Stimulated activated CD8-positive, alpha-beta memory T cell treated with anti-CD3 and anti-CD28 coated beads, Interleukin-4, amount 100 ng/mL, for 4 hours (primary cell): ENCODE measurements around the gene DLX5.

Source experiments
- DNase-seq, 2 donors: peaks; one replicate each; pipeline ENCODE4 v3.0.0-alpha.2; 2020; ENCODE audit warnings: low read depth in 2 of 2, low spot score in 1 of 2

DLX5 gene

DNA sequence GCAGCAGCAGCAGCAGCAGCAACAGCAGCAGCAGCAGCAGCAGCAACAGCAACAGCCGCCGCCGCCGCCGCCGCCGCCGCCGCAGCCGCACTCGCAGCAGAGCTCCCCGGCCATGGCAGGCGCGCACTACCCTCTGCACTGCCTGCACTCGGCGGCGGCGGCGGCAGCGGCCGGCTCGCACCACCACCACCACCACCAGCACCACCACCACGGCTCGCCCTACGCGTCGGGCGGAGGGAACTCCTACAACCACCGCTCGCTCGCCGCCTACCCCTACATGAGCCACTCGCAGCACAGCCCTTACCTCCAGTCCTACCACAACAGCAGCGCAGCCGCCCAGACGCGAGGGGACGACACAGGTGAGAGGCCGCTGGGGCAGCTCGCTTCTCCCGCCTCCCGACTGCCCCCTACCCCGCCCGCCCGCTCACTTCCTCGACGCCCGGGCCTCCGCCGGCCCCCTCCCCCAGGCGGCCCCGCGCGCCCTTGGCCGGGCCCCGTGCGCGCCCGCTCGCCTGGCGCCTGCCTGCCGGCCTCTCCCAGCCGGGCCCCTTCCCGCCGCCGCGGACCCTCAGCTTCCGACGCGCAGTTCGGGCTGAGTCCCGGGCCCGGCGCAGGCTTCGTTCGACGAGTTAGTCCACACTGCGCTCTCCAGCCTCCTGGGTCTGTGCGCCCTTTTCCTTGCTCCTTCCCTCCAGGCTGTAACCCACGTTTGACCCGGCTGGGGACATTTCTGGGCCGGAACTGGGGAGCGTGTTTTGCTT, 18.4 kb downstream of the DLX5 start:
- DNase-seq, result no peak

DNA sequence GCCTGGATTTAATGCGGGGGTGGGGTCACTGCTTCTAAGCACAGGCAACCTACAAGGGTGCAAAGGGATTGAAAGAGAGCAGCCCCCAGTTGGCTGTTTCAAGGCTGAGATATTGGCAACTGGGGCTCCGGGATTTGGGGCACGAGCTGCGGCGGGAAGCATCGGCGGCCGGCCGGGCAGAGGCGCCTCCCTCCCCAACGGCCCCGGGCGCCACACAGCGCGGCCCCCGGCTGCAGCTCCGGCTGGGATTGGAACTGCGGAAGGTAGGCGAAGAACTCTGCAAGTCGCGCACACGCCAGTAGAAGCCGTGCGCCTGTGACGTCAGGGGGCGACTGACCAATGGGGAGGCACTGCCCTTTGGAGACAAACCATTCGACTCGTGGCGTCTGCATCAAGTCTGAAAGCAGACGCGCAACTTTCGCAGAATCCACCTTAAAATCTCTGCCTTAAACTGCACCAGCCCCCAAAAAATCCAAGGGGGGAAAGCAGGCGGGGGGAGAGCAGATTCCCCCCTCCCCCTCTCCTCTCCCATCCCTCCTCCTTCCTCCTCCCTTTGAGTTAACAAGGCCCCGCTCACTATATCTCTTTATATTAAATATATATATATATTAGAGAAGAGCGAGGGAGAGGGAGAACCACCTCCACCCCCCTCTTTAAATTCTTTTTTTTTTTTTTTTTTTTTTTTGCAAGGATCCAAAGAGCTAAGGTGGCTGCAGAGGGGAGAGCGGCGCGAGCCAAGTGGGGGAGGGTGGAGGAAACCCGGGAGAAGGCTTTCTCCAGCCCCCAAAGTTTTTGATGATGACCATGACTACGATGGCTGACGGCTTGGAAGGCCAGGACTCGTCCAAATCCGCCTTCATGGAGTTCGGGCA, 19.2 kb downstream of the DLX5 start, which contains the start of gene DLX6:
DLX6 (plus strand) TSS at position 371 of the 872 bp plus-strand sequence; CDS start at position 796, 425 bp downstream.
- DNase-seq, result no peak

DNA sequence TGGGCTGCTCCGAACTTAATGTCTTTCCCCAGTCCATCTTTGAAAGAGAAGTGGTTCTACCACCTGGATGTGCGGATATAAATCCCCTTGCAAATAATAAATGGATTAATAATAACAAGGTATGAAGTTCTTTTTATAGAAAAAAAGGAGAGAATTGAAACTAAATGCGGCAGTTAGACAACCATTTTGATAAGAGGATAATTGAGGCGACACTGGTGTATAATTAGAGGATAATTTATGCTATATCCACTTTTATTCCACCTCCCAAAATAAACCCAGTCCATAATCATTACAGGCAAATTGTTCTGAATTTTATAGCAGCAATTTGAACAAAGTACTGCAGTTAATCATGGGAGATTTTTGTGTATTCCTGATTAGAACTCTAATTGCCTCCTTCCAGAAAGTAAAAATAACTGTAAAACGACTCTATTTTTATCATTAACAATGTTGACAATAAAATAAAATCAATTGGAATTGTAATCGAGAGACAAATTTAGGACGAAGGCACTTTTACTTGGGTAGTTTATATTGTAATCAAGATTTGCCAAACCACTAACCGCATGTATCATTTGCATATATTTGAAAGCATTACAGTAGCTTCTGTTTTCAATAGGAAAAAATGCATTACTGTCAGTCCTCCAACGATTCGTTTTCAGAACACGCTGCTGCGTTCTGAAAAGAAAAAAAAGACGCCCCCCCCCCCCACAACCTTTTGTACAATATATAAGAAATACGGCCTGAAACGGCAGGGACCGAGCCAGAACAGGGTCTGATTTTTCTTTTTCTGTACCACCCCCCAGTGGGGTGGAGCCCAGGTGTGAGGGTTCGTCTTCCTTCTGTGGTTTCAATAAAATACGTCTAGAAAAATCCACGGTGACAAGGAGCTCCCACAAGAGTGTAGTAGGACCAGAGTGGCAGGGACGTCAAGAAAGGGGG, 20.1 kb downstream of the DLX5 start:
- DNase-seq, result no peak

DNA sequence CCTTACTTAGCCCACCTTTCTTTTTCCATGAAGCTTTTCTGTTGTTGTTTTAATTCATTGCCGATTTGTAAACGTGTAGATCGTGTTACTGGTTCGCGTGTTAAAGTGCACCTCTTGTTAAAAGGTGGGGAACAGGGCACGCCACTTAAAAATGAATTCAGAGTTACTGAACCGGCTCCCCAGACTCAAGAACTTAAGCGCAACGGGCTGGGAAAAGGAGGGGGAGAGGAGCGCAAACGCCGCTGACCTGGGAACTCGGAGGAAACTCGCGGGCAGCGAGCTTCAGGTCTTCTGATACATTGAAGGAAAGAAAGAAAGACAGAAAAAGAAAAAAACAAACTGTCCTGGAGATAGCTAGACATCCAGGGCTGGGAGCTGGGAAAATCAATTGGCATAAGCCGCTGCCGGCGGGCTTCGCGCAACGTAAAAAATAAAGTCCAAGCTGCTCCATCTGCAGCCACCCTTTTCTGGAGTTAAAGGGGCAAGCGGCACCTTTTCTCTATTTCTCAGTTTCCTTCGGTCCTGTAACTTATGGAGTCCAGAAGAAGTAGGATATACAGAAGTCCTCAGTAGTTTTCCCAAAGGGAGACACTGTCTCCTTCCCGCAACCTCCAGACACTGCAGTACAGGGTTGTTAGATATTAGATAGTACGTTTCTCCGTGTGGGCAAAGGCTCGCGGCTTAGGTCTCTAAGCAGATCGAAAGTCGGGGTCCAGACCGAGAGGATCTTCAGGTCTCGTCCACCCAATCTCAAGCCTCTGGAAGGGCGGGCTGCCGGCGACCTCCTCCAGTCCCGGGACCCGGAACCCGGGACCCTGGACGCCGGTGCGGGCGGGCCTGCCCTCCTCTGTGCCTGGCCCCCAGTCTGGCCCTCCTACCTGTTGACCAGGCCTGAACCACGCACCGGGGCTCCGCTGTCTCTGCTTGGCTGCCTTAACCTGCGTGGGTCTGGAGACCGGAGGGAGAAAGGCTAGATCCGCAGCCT, 21.1 kb downstream of the DLX5 start:
- no peak for DNase-seq

GRCh38 chr7:97002555-97003261, 21.9 kb downstream of the DLX5 start:
- DNase-seq, result no peak

GRCh38 chr7:97001656-97002554, 22.7 kb downstream of the DLX5 start:
- no peak for DNase-seq

GRCh38 chr7:97001221-97001620, 23.4 kb downstream of the DLX5 start:
- no peak for DNase-seq

GRCh38 chr7:96998744-96999143, 25.9 kb downstream of the DLX5 start:
- DNase-seq, result no peak

DNA sequence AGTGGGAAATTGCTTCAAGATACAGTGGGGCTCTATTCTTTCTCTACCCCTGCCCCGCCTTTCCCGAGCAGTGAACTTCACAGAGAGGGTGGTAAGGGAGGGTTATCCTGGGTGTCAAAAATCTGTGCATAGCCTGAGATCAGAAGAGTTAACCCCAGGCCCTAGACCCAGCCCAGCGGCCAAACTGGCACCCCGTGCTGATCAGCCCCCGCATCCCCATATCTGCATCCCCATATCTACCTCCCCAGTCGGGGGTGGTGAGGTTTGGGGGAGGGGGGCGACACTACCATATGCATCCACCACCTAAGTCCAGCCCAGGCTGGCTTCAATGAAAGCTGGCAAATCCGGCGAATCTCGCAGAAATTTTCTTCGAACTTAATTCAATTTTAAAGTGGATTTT, 26.3 kb downstream of the DLX5 start:
- no peak for DNase-seq

DNA sequence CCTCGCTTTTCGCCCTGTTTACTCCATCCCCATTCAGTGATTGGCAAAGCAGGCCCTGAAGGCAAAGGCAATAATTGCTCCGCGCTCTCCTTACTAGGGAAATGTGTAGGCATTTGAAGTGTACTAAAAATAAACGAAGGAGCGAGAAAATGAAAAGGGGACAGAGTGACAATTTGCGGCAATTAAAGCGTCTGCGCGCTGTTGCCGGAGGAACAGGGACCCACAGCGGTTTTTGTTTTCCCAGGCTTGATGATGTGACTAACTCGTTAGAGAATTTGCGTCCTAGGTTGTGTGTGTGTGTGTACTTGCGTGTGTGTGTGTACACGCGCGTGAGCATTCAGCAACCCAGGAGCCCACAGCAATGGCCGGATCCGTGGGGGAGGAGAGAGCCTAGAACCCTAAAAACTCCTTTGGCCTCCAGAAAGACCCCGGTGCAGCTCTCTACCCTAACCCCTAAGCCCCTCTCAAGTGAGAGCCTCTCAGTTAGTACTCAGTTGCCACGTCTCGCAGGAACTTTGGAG, 27.1 kb downstream of the DLX5 start:
- no peak for DNase-seq

GRCh38 chr7:96996958-96997511, 27.6 kb downstream of the DLX5 start:
- DNase-seq, result no peak

DNA sequence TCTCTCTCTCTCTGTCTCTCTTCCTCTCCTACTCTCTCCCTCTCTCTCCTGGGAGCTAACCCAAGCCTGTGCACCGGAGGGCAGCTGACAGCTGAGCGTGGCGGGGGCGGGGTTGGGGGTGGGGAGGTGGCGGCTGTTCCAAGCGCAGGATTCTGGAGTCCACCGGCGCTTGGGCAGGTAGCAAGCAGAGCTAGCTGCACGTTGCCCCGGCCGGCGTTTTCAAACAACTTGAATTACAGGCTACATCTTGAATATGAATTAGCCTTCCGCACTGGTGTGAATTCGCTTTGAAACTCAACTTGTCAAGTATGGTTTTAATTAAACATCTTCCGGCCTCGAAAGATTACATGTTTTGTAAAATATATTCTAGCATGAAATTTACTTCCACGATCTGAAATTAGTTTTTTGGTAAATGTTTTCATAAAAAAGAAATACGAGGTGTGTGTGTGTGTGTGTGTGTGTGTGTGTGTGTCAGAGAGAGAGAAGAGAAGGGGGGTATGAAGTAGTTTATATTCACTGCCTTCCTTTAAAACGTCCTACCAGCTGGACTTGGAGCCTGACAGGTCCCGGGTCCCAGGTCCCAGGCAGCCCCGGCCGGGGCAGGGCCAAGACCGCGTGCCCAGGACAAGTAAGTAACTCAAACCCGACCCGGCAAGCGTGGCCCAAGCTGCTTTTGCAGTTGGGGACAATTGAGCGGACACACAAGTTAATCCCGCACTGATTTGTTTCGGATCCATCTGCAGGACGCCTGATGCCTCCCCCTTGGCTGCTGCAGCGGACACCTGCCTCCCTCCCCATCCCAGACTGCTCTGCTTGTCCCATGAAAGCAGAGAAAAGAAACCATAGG, 28.3 kb downstream of the DLX5 start:
- no peak for DNase-seq

GRCh38 chr7:96995406-96996110, 29.1 kb downstream of the DLX5 start:
- no peak for DNase-seq

DNA sequence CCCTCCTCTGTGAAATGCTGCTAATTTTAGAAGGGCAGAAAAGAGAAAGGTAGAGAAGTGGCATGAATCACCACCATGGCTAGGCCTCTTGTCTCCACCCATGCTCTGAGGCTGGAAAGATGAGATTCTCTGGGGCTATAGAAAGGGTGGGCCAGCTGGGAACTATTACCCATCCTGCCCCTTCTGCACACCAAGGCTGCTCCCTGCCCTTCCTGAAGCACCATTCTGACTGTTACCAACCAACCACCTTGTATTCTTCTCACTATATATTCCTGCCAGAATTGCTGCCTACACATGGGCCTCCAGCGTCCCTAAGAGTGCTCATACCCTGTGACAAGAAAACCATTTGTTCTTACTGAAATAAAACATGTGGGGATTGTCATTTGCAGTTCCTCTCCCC, 30.7 kb downstream of the DLX5 start:
- DNase-seq, result no peak

GRCh38 chr7:96993094-96993865, 31.4 kb downstream of the DLX5 start:
- no peak for DNase-seq
